ENCODE results near the gene TANGO6.

- TF ChIP-seq POLR2A (IDR thresholded peaks at IDR 0.05; ENCODE audit: low read length) = no peak
- no peak for TF ChIP-seq GATA1 (IDR thresholded peaks at IDR 0.05; ENCODE audit: low read depth, low read length)
These were observed 194.2 kb downstream of the TANGO6 start for GRCh38 chr16:69037373-69038160.
